Stimulated activated CD4-positive, alpha-beta T cell treated with anti-CD3 and anti-CD28 coated beads, Interleukin-12 subunit alpha, Interleukin-12 subunit beta, amount 100 ng/mL, for 4 hours (primary cell): Measurements from ENCODE around the gene ARSB.

ENCODE experiments used
- DNase-seq: peaks from one replicate; pipeline ENCODE4 v3.0.0-alpha.2; 2020

Gene ARSB

DNA sequence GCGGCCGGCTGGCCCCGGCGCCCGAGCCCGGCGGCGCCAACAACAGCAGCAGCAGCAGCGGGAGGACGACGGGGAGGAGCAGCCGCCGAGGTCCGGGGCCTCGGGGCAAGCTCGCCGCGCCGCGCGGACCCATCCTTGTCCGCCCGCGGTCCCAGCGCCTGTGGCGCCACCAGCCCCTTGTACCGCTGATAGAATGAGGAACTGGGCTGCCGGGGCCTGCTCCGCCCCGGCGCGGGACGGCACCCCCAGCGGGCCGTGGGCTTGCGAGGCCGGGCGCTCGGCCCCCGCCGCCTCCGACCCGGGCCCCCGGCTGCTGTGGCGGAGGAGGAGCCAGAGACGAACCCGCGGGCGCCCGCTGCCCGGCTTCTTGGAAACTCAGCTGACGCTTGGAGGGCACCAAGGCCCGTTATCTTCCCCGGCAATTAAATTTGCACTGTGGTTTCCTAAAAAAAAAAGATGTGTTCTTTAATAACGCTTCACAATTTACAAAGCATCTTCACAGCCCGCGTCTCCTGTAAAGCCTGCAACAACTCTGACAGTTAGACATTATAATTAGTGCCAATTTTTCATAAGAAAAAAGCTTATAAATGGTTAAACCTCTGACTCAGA is at the start of gene ARSB:
ARSB (minus strand) TSS at position 195 of the 609 bp plus-strand sequence; CDS start at position 133, 62 bp downstream.
- DNase-seq: peak; percentile 52

DNA sequence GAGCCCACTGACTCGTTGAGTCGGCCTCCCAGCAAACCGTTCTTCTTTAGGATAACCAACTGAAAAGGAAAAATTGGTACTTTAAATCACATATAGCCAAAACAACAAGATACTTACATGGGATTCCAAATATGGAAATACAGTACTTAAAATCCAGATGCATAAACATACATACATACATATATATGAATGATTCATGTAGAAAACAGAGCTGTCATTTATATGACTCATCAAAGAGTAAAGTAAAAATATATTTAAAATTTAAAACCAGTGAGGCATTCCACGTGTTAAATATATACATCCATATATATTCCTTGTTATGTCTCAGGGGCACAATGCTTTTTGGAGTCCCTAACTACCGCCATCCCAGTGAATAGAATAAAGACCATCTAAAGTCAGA is 47.7 kb upstream of the ARSB start:
- DNase-seq: no peak

DNA sequence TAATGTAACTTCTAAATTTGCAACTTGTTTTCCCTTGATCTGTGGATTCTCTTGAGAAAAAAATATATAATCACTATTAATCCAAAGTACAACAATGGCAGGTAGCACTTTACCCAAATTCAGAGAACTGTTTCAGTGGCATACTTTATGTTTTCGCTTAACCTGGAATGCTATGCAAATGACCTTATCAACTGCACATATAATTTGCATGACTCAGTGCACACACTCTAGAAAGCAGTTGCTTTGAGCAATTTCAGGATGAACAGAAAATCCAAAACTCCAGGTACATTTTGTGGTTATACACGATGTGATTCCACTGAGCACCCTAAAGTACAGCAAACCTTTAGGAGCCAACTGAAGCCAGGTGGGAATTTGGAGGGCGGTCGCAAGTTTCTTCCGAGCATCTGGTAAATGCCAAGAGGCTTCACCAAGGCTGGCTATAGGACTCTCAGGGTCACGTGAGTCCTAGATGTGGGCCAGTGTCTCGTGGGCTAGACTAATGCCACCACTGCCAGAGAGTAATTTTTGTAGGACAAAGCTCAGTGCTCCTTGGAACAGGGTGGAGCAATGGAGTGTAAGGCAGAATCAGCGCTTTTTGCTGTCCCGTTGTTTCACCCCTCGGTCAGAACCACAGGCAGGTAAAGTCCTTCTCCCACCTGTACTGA is 47.1 kb upstream of the ARSB start:
- no peak for DNase-seq

DNA sequence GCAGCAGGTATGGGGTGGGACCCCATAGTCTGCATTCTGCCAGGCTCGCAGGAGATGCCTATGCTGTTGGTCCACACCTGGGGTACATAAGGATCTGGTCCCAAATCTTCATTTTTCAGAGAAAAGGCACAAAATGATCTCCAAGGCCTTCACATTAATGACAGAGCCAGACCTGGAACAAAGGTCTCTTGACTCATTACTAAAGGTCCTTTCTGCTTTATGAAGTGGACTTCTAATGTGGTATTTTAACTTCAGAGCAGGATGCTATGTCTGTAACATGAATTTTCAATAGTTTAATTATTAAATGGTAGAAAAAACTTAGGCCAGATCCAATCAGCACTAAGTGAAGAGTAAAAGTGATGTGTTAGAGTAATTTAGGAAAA is 46.4 kb upstream of the ARSB start:
- no peak for DNase-seq

DNA sequence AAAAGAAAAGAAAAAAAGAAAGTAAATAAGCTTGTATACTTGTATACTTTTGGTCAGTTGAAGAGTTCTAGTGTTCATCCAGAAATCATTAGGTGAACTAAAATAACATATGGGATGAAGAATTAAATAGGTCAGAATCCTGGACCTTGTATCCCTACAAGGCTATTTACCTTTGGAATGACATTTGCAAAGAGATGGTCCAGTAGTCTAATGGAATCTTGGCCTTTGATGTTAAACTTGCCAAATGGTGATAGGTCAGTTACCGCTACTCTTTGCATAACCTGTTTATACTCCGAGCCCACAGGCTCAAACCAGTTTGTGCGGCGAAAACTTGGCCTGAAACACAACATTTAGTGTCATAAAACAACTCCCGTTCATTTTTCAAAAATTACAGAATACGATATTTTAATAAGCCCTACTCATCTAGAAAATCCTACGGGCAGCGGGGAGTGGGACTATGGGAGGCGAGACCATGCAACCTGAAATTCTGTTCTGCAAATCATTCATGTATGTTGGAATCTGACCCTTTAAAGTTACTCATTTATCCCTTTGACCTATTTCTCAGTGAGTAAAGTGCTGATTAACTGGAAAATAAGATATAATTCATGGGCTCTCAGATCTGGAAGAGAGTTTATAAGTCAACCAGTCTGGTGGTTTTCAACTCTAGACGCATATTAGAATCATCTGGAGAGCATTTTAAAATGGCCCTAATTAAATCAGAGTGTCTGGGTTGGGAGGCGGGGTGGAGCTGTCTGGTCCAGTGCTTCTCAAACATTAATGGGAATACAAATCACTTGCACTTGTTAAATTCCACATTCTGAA is 45.8 kb upstream of the ARSB start:
- no peak for DNase-seq

DNA sequence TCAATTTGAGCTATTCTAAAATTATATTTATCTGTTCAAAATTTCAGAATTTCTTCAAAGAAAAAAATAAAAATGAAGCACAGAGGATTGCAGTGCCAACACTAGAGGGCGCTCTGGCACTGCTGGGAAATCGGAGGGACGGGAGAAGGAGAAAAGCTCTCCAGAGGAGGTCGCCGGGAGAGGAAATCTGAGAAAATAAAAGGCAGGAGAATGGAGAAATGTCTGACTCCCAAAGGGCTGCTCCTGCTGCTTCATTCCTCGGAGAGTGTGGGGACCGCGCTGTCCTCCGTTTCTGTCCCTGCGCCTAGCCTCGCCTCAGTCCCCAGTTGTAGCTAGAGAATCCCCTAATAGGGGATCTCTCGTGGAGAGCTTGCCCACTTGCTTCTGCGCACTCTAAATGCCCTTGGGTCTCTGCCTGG is 40.0 kb upstream of the ARSB start:
- DNase-seq: peak; percentile 43

DNA sequence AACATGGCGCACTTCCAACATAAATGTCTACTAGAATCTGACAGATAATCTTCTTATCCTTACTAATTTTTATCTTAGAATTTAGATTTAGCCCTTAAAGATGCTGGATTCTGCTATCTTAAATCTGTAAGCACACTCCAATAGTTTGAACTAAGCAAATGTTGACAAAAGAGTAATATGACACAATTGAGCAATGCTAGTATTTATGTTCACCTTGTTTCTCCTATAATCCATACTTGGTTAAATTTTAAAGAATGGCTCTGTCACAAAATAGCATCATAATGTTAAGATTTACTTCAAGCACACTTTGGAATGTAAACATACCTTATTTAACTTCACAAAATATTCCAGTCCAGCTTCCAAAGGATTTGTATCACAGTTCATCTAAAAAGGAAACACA is 38.8 kb upstream of the ARSB start:
- no peak for DNase-seq

DNA sequence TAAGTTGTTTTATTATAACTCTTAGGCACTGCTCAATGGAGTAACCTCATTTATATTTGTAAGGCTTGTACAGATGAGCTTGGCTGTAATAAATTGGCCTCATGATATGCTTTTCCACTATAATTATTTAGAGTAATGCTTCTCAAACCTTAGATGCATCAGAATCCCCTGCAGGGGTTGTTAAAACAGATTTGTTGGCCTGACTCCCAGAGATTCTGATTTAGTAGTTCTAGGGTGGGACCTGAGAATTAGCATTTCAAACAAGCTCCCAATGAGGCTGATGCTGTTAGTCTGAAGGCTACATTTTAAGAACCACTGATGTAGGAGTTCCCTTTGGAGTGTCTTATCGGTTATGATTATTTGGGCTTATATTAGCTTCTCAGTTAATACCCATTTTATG is 38.2 kb upstream of the ARSB start:
- DNase-seq: no peak

DNA sequence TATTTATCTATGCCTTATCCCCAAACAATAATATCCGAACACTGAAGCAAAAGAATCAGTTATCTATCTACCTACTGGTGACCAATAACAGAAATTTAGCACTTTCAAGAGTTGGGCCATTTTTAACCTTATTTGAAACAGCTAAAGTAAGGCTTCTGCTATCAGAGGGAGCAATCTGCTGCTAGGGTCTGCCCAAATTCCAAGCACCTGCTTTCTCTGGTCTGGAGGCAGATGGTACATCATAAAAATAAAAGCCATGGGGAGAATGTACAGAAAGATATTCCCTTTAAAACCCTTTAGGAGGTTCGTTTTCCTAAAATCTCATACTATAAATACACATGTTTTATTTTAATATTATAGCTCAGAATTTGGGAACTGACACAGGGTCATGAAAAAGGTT is 37.7 kb upstream of the ARSB start:
- DNase-seq: no peak

DNA sequence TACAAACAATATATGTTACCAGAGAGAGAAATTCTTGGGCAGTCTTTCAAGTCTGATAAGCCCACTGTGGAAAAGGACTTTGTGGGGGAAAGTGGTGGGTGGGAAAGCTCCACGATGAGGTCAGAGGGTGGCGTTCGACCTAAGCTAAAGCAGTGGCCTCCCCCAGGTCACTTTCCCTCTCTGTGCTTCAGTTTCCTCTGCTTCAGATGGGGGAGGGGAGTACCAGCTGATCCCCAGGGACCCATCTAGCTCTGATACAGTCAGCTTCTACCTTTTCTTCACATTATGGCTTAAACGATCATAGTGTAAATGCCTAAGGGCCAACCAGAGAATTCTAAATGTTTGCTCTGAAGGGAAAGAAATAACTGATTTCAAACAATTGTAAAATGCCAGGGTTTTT is 36.6 kb upstream of the ARSB start:
- no peak for DNase-seq

DNA sequence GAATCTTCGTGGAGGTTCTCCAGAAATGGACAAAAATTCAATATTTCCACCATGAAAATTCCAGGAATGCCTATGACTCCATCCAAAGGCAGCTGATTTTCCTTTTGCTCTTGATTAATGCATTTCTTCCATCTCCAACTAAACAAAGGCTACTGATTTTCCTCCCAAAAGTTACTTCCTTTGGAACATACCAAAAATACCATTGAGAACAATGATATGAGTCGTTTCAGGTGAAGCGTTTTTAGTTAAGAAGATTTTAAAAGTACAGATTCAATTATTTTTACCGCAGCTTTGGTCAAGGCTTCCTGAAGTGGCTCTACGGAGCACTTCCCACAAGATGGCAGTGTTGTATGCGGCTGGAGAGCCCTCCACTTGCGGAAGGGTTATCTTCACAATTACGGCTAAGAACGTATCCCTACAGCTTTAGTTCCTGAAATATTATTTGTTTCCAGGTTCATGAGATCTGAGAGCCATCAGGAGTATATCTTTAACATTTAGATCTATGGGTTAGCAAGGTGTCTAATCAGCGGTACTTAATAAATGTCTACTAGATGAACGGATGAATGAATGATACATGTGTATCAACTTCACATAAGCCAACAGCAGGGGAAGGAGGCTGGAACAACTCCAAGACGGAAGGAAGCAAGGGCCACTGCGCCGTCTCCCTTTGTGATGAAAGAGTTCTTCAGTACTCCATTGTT is 35.9 kb upstream of the ARSB start:
- peak; percentile 25 for DNase-seq

DNA sequence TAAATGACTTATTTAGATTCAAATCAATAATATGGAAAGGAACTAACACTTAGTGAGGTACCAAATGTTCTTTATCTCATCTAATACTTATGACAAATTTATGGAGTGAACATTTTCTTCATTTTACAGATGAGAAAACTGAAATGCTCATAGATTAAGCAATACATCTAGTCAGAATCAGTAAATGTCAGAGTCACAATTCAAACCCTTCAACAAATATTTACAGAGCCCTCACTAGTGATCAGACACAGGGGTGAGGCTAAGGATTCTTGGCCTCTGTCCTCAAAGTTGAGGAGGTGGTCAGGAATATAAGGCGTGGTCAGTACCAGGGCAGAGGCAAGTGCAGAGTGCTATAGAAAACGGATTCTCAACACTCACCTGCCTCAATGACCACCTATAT is 29.5 kb upstream of the ARSB start:
- DNase-seq: no peak

DNA sequence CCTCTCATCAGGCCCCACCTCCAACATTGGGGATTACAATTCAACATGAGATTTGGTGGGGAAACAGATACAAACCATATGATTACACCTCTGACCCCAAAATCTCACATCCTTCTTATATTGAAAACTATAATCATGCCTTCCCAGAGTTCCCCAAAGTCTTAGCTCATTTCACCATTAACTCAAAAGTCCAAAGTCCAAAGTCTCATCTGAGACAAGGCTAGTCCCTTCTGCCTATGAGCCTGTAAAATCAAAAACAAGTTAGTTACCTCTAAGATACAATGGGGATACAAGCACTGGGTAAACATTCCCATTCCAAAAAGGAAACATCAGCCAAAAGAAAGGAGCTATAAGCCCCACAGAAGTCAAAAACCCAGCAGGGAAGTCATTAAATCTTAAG is 26.8 kb upstream of the ARSB start:
- no peak for DNase-seq

DNA sequence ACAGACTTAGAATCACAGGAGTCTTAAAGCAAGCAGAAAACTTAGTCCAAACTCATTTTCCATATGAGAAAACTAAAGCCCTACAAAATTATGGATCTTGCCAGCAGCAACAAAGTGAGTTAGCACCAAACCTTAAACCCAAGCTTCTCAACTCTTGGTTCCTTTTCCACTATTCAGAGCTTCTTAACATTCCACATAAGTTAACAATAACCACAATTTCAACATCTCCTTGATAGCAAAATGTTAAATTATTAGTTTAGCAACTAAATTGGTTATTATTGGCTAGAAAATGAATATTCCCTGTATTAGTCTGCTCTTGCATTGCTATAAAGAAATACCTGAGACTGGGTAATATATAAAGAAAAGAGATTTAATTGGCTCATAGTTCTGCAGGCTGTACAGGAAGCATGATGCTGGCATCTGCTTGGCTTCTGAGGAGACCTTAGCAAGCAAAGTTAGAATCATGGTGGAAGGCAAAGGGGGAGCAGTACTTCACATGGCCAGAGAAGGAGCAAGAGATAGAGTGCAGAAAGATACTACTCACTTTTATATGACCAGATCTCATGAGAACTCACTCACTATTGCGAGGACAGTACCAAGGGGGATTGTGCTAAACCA is 26.2 kb upstream of the ARSB start:
- DNase-seq: no peak

DNA sequence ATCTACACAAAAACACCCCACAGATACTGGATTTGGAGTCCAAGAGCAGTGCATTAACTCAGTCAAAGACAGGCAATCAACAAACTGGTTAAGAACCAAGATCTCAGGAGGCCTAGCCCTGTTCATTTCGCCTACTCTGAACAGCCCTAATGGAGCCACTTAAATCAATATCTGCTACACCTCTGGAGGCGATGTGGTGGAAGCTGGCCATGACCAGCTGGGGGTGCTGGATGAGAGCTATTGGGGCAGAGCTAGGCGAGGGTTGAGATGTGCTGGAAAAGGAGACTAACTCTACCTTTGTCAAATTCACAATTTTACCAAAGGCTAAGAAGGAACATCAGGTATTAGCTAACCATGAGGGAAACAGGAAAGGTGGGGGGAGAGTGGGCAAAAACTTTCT is 23.3 kb upstream of the ARSB start:
- DNase-seq: no peak

DNA sequence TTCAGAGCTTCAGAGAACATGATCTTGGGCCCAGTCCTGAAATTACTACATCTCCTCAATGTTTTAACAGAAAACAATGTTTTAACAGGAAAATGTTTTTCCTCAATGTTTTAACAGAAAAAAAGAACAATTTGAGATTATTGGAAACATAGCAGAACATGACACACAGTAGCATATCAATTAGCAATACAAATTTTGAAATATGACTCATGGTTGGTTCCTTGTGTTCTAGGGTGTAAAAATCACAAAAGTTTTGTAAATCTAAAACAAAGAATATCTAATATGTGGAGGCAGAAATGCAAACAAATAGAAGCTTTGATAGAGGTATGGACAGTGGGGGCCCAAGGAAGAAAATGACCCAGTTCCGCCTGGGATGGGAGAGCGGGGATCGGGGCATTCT is 22.8 kb upstream of the ARSB start:
- no peak for DNase-seq

DNA sequence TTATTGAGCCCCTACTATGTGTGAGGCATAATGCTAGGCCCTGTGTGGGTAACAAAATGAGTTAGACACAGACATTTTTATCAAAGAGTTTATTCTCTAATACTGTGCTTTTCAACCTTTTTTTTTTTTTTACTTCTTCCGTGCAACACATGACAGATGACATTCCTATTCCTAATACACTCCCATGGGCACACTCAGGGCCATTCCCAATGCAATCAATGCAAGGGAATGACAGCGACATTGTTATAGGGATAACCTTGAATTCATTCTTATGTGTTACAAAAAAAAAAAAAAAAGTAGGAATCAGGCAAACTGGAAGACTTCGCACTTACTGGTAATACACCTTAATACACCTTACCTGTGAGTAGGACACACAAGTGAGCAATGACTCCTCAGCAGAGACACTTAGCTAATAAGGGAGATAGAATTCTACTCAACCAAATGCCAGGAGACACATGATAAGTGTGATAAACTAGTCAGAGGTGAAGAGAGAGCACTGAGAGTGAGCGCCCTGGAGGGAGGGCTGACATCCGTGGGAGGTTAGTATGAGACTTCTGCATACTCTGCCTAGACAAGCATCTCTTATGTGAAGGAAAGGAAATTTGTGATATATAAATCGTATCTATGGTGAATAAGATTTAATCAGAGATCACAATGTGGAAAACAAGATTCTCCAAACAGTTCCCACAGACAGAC is 21.0 kb upstream of the ARSB start:
- no peak for DNase-seq

DNA sequence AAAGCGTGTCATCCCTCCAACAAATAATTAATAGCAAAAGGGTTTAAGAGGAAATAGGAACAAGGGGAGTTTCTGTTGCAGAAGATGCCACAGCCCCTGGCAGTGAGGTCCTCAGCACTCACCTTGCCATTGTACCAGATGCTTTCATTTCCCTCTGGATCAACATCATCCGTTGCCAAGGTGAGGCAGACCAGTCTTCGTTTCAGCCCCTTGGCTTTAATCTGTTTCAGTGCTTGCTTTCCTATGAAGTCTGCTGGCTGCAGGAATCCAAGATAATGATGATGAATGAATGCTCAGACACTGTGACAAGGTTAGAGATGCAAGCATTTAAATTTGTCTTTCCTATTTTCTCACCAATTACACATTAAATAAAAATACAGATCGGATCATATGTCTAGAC is 20.0 kb upstream of the ARSB start:
- DNase-seq: no peak

DNA sequence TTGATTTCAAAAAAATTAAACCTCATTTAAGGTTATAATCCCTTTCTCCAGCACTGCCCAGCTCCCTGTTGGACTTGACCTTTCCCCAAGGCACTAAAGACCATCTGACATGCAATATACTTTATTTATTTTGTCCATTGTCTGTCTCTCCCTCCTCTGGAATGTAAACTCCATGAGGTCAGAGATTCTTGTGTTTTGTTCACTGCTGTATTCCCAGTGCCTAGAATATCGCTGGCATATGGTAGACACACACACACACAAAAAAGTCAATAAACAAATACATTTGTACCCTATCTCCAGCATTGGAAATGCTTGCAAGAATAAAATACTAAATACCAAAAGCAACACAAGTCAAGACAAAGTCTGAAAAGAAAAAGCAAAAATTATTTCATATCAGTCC is 17.3 kb upstream of the ARSB start:
- no peak for DNase-seq

DNA sequence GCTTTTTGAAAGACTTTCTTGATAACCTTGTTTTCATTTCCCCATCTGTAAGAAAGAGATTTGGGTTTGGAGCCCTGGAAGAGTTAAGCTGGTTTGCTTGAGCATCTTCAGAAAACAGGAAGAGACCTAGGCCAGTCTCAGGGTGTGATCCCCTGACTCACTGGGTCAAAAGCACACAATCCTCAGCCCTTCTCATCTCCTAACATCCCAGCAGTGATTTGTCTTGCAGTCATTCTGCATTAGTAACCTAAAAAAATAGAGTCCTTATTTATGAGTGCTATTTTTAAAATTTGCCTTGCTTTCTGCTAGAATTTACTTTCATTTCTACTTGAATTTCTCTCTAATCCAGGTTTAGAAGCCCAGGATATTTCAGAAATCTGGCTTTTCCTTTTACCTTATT is 16.4 kb upstream of the ARSB start:
- no peak for DNase-seq

DNA sequence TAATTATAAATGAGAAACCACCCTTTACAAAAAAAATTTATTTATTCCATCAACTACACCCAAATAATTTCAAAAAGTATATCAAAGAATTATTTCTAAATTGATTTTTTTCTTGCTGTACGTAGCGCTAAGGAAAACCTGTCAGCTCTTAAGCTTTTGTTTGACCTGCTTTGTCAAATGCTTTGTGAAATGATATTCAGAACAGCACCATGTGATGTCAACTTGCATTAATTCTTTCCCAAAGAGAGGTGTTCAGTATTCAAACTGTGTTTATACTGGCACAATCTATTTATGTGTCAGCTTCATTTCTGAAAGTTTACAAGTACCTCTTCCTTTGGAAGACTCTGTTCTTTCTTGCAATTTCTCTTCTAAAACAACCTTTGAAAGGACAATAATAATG is 12.0 kb upstream of the ARSB start:
- DNase-seq: no peak

DNA sequence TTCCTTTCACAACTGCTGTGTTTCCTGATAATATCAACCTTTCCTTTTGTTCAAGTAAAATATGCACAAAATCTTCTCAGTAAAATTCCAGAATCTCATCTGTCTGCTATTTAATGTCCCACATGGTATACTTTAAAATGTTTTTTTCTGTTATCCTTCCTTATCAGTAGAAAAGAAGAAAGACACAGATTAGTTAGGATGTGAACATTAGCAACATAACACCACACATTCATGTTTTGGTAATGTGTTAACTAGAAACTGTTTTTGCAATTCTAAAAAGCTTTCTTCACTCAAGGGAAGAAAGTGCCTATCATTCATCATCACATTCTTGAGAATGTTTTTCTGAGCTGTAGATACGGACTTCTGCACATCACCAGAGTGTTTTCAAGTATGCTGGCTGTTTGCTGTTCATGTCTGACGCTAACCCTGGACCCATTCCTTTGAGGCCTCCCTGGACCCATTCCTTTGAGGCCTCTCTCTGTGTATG is 10.5 kb upstream of the ARSB start:
- DNase-seq: no peak
